Ishikawa (cell line): ENCODE results near the gene PTGER1.

Source experiments
- CREB1 ChIP-seq: IDR thresholded peaks from 2 replicates; pipeline ENCODE4 v1.6.1; 2012; ENCODE audit warnings: low read depth
- TF ChIP-seq, protein P1 (sequence below): IDR thresholded peaks from 2 replicates; pipeline ENCODE4 v1.6.1; 2012
- TF ChIP-seq, protein P2 (sequence below): IDR thresholded peaks from 2 replicates; pipeline ENCODE4 v1.6.1; 2012; ENCODE audit warnings: low read depth, mild to moderate bottlenecking

DNA sequence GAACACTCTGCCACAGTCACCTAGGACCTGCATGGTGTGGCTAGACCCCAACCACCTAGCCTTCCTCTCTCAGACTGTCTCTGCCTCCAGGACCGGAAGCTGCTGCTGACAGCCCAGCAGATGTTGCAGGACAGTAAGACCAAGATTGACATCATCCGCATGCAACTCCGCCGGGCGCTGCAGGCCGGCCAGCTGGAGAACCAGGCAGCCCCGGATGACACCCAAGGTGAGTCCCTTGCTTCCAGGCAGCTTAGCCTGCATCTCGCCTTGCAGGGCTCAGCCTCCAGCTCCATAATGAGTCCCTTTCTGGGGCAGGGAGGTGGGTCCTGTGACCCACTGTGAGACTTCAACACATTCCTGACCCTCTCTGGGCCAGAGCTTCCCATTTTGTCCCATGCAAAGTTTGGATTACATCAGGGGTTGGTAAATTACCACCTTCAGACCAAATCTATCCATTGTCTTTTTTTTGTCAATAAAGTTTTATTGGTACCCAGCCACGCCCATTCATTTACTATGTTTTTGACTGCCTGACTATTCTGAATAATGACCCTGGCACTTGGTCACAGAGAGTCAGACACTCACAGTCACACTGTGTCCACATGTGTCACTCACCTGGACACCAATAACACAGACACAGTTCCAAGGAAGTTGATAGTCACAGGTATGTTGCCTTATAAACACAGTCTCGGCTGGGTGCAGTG, 28.7 kb downstream of the PTGER1 start:
- no peak for TF ChIP-seq CREB1
- TF ChIP-seq, protein P1, sequence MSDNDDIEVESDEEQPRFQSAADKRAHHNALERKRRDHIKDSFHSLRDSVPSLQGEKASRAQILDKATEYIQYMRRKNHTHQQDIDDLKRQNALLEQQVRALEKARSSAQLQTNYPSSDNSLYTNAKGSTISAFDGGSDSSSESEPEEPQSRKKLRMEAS, result no peak
- TF ChIP-seq, protein P2, sequence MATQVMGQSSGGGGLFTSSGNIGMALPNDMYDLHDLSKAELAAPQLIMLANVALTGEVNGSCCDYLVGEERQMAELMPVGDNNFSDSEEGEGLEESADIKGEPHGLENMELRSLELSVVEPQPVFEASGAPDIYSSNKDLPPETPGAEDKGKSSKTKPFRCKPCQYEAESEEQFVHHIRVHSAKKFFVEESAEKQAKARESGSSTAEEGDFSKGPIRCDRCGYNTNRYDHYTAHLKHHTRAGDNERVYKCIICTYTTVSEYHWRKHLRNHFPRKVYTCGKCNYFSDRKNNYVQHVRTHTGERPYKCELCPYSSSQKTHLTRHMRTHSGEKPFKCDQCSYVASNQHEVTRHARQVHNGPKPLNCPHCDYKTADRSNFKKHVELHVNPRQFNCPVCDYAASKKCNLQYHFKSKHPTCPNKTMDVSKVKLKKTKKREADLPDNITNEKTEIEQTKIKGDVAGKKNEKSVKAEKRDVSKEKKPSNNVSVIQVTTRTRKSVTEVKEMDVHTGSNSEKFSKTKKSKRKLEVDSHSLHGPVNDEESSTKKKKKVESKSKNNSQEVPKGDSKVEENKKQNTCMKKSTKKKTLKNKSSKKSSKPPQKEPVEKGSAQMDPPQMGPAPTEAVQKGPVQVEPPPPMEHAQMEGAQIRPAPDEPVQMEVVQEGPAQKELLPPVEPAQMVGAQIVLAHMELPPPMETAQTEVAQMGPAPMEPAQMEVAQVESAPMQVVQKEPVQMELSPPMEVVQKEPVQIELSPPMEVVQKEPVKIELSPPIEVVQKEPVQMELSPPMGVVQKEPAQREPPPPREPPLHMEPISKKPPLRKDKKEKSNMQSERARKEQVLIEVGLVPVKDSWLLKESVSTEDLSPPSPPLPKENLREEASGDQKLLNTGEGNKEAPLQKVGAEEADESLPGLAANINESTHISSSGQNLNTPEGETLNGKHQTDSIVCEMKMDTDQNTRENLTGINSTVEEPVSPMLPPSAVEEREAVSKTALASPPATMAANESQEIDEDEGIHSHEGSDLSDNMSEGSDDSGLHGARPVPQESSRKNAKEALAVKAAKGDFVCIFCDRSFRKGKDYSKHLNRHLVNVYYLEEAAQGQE, result no peak
